Measurements from ENCODE around the gene CLCN6.

CLCN6 gene

DNA sequence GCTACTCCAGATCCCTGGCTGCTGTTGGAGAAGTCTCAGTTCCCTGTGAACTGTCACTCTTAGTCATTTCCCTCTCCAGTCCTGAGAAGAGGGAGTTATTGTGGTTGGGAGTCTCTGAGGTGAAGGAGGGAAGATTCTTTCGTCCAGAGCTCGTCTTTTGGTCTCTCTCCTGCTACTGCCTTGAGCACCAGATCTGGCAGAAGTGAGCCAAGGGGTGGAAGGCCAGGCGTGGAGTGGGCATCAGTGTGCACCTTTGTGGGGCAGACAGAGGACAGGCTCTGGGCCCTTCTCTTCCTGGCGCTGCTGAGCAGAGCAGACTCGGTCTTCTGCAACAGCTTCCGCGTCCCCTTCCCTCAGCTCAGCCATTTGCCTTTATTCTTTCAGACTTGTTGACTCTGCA, 19.1 kb downstream of the CLCN6 start:
- DNase-seq (ENCODE audit: low read depth, low spot score): no peak

DNA sequence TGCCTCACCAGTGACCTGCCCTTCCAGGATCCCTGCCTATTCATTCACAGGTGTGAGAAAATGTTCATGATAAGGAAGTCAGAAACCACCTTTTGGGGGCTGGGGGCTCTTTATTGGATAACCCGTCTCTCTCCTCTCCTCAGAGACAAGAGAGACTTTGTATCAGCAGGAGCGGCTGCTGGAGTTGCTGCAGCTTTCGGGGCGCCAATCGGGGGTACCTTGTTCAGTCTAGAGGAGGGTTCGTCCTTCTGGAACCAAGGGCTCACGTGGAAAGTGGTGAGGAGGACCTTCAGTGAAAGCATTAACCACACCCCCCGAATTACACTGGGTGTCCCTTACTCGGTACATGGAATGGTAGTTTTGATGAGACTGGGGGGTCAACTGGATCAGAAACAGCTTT, 21.0 kb downstream of the CLCN6 start:
- DNase-seq (ENCODE audit: low read depth, low spot score): no peak

DNA sequence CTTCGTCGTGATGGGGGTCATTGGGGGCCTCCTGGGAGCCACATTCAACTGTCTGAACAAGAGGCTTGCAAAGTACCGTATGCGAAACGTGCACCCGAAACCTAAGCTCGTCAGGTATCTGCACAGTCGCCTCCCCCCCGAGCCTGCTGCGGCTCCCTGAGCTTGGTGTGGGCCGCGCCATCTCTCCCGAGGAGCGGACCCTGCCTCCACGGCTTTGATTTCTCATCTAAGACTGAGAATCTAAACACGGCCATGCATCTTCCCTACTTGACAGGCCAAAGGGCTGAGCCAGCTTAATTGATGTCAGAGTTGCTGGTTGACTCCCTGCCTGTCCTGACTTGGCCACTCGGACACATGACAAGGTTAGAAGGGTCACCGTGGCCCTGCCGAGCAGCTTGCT, 22.5 kb downstream of the CLCN6 start:
- DNase-seq (ENCODE audit: low read depth, low spot score): no peak

- no peak for DNase-seq (ENCODE audit: low read depth, low spot score)
These were observed 26.1 kb downstream of the CLCN6 start for GRCh38 chr1:11831945-11832725.

DNA sequence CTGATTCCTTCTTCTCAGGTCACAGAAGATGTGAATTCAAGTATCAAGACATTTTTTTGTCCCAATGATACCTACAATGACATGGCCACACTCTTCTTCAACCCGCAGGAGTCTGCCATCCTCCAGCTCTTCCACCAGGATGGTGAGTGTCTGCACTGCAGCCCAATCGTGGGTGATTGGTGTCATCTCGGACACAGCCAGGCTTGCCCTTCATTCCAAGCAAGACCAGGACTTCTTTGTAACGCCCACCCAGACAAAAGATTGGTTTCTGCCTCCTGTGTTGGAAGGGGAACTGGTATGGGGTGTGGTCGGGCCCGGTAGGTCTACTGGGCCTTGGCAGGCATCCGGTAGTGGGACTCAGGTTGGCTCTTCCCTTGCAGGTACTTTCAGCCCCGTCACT, 27.5 kb downstream of the CLCN6 start:
- DNase-seq (ENCODE audit: low read depth, low spot score): no peak

DNA sequence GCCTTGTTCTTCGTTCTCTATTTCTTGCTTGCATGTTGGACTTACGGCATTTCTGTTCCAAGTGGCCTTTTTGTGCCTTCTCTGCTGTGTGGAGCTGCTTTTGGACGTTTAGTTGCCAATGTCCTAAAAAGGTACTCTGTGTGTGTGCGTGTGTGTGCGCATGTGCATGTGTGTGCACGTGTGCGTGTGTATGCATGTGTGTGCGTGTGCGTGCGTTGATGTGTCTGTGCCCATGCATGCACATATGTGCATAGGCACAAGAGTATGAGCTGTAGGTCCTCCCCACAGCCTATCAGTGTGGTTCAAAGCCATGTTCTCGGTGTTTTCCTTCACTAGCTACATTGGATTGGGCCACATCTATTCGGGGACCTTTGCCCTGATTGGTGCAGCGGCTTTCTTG, 27.9 kb downstream of the CLCN6 start:
- no peak for DNase-seq (ENCODE audit: low read depth, low spot score)

- no peak for DNase-seq (ENCODE audit: low read depth, low spot score)
These were observed 29.6 kb downstream of the CLCN6 start for GRCh38 chr1:11835441-11836225.

DNA sequence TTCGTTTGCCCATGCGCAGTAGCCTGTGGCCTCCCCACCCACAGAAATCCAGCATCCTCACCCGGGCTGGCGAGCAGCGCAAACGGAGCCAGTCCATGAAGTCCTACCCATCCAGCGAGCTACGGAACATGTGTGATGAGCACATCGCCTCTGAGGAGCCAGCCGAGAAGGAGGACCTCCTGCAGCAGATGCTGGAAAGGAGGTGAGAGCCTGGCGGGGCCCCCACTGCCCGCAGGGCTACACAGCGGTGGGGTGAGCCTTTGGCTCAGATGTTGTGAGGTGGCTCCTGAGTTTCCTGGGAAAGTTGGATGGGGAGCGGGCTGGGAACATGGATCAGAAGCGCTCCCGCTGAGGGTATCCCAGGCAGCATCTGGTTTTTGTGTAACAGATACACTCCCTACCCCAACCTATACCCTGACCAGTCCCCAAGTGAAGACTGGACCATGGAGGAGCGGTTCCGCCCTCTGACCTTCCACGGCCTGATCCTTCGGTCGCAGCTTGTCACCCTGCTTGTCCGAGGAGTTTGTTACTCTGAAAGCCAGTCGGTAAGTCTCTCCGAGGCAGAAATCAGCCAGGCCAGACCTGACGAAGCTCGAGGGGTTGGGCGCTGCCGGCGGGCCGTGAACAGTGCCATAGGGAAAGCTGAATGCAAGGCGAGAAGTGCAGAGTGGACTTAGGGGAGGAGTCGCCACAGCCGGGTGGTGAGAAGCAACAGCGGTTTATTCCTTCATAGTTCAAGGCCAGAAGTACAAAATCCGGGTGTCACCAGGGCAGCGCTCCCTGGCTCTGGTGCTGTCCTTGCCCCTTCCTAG, 31.2 kb downstream of the CLCN6 start:
- DNase-seq (ENCODE audit: low read depth, low spot score): no peak

GRCh38 chr1:11837767-11838348, 31.9 kb downstream of the CLCN6 start:
- no peak for DNase-seq (ENCODE audit: low read depth, low spot score)

- peak; percentile 33 for DNase-seq (ENCODE audit: low read depth, low spot score)
These were observed 32.6 kb downstream of the CLCN6 start for GRCh38 chr1:11838349-11839272.

GRCh38 chr1:11839727-11840705, 34.0 kb downstream of the CLCN6 start:
- no peak for DNase-seq (ENCODE audit: low read depth, low spot score)

DNA sequence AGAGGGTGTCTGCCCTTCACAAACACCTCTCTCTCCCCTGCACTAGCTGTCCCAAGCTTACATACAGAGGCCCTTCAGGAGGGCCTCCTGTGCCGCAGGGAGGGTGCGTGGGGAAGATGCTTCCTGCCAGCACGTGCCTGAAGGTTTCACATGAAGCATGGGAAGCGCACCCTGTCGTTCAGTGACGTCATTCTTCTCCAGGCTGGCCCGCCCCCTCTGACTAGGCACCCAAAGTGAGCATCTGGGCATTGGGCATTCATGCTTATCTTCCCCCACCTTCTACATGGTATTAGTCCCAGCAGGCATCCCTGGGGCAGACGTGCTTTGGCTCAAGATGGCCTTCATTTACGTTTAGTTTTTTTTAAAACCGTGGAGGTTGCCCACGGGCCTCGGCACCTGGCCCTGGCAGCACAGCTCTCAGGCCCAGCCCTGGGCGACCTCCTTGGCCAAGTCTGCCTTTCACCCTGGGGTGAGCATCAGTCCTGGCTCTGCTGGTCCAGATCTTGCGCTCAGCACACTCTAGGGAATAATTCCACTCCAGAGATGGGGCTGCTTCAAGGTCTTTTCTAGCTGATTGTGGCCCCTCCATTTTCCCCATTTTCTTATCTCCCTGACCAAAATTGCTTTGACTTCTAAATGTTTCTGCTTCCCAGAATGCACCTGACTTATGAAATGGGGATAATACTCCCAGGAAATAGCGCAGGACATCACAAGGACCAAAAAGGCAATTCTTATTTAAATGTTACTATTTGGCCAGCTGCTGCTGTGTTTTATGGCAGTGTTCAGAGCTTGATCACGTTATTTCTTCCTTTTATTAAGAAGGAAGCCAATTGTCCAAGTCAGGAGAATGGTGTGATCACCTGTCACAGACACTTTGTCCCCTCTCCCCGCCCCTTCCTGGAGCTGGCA, 35.5 kb downstream of the CLCN6 start:
- no peak for DNase-seq (ENCODE audit: low read depth, low spot score)

GRCh38 chr1:11842154-11843041, 36.4 kb downstream of the CLCN6 start:
- no peak for DNase-seq (ENCODE audit: low read depth, low spot score)

DNA sequence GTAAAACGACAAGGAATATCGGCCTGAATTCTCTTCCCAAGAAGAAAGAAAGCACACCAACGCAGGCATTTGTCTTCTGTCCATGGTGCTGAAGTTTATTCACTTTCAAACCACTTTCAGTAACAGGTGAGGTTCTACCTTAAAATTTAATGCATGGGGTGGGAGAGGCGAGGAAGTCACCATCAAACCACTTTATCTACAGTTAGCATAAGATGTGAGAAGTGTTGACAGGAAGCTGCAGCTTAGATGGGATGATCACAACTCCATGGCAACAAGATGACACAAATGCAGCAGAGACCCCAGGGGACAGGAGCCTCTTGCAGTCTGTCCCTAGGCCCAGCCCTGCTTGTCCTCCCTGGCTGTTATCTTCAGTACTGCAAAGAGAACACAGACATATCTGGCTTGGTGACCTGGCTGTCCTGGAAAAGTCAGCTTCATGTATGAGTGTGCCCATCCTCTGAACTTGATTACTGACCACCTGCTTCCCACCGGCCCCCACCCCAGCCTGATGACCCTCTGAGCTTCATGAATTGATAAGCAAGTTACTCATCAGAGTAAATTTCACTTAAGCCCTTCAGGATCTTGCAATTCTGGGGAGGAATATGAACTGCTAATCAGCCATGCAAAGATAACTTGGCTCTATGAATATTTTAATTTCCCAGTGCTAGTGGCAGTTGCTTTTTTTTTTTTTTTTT, 39.8 kb downstream of the CLCN6 start:
- DNase-seq (ENCODE audit: low read depth, low spot score): no peak

- DNase-seq (ENCODE audit: low read depth, low spot score): no peak
These were observed 41.8 kb downstream of the CLCN6 start, which contains the start of gene NPPA for GRCh38 chr1:11847667-11848372. NPPA (minus strand) TSS chr1:11847783; CDS start chr1:11847684, 99 bp downstream.

GRCh38 chr1:11848373-11848700, 42.3 kb downstream of the CLCN6 start:
- no peak for DNase-seq (ENCODE audit: low read depth, low spot score)

Data from iPS DF 19.7 (cell line).